ENCODE data around the gene RPUSD1.
"Not testable (repeated sequence)": the region's sequence is repeated elsewhere in the genome, so short reads cannot be mapped to it uniquely, and the experiment has no call there.

The RPUSD1 gene

GRCh38 chr16:764184-764750 is 23.9 kb downstream of the RPUSD1 start:
- DNase-seq, result no peak

GRCh38 chr16:763369-764183 is 24.6 kb downstream of the RPUSD1 start:
- no peak for DNase-seq

- DNase-seq, result no peak
These were observed 25.4 kb downstream of the RPUSD1 start for GRCh38 chr16:762595-763268.

DNA sequence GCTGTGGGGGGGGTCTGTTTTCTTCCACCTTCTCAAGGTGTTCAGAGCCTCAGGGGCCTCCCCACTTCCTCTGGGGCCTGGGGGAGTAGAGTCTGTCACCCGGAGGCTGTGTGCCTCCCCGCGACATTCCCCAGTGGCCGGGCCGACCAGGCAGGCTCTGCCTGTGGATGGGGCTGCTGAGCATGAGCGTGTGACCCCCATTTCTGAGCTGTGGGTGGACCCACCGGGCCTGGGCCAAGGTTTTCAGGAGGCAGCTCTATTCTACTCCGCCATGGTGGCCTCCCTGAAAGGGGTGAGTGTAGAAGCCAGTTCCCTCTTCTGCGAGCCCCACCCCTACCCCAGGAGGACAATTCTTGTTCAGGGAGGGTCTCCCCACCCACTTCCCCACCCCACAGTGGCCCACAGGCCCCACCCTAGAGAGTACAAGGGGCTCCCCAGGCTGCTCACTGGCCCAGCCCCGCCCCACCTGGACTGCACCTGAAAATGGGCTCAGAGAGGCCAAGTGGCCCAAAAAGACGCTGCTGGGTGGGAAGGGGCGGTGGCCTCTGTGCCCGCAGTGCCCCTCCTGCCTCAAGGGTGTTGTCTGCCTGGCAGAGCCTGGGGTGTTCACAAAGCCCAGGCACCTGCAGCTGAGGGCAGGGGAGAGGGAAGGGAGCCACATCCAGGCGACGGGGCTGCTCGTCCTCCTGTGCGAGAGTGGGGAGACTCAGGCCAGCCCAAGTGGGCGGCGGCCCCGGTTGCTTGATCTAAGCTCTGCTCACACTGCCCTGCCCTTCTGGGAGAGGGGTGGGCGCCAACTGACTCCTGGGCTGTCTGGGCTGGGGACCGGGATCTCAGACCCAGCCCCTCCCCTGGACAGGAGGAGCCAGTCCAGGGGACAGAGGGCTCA is 26.3 kb downstream of the RPUSD1 start:
- no peak for DNase-seq

DNA sequence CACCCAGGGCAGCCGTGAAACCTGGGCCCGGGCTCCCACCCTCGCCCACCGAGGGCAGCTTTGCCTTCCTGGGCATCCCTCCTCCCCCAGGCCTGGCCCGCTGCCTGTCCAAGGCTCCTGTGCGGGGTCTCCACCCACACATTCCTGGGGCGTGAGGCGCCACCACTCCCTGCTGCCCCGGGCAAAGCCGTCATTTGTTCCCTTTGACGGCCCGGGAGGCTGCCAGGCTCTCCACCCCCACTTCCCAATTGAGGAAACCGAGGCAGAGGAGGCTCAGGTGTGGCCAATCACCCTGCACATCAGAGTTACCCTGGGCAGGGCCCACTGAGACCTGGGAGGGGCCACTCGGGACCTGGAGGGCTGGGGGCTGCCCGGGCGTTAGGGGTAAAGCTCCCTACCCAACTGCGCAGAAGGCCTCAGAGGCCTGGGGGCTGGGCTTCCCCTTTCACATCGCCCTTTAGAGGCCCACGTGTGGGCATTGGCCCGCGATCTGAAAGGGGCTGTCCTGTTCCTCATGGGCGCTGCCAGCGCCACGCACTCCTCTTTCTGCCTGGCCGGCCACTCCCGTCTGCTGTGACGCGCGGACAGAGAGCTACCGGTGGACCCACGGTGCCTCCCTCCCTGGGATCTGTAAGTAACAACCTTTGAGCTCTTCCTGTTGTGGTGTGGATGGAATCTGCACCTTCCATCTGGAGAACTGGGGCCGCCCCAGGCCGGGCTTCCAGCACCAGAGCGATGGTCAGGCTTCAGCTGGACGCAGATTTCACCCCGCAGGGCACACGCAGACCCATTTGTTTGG is 27.4 kb downstream of the RPUSD1 start, which contains the start of gene MSLN:
Gene MSLN, plus strand, starts transcription at position 190 of the 799 bp plus-strand sequence. CDS start 1,947 bp downstream, outside the sequence.
- DNase-seq, result no peak

DNA sequence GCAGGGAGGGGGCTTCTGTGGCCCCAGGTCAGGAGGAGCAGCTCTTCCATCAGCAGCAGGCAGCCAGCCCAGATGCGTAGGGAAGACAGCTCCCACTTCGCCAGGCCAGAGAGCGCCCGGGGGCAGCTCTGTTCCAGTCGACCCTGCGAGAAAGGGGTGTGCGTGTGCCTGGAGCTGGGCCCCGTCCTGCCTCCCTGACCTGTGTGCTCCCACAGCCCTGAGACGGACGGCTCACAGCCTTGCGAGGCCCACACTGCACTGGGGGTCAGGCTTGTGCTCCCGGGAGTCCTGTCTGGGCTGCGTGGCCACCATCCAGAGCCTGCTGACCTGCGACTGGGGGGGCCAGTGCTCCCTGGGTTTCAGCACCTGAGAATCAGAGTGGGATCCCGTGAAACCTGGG is 28.1 kb downstream of the RPUSD1 start:
- no peak for DNase-seq

DNA sequence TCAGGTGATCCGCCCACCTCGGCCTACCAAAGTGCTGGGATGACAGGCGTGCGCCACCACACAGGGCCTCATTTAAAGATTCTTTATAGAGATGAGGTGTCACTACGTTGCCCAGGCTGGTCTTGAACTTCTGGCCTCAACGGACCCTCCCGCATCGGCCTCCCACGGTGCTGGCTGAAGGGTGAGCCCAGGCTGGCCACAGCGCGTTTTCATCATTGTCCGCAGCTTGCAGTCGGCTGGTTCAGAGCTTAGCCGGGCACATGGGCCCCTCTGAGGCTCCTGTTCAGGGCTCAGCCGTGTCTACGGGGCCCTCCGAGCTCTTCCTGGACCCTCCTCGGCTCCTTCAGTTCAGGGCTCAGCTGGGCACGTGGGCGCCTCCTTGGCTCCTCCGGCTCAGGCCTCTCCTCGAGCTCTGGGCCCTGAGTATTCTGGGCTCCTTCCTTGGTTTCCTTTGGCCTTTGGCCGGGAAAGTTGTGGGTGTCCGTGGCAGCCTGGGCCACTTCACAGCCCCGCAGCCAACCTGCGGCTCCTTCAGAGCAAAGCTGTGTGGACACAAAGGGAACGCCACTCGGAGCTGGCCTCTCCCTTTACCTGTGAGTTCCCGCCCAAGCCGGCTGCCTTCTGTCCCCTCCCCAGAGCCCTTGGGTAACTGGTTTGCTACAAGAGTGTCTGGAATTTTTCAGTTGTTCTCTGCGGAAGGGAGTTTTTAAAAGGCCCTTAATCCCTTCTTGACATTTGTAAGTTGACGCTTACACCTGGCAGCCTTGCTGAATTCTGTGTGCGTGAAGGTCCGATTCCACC is 28.9 kb downstream of the RPUSD1 start:
- no peak for DNase-seq

GRCh38 chr16:756428-756827 is 31.8 kb downstream of the RPUSD1 start:
- DNase-seq, result no peak

- peak; percentile 49 for DNase-seq
These were observed 33.5 kb downstream of the RPUSD1 start for GRCh38 chr16:754656-755055.

- not testable (repeated sequence) for DNase-seq
These were observed 34.0 kb downstream of the RPUSD1 start for GRCh38 chr16:754121-754607.

DNA sequence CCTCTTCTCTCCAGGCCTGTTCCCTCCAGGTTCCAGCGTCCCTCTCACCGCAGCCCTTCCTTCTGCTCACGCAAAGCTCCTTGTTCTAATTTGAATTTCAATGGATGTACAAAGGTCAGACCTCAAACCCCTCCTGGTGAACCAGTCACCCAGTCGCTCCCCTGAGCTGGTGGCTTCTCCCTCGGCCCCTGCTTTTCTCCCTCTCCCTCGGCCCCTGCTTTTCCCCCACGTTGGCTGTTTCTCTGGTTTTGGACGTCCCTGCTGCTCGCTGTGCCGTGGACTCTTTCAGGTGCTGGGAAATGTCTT is 36.2 kb downstream of the RPUSD1 start:
- DNase-seq, result no peak

GRCh38 chr16:751152-752006 is 36.8 kb downstream of the RPUSD1 start:
- DNase-seq, result no peak

- no peak for DNase-seq
These were observed 37.7 kb downstream of the RPUSD1 start for GRCh38 chr16:750485-750884.

DNA sequence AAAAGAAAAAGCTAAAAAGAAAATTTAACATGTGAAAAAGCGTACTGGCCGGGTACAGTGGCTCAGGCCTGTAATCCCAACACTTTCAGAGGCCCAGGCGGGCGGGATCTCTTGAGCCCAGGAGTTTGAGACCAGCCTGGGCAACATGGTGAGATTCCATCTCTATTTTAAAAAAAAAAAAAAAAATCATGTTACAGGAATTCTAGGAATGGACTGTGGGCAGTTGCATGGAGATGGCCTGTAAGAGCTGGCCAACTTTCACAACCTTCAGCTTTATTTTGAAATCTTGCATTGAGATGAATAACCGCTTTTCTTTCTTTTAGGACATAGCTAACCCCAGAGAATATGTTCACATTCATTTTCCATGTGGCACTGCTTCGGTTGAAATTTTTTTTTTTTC is 39.2 kb downstream of the RPUSD1 start:
- DNase-seq, result no peak

DNA sequence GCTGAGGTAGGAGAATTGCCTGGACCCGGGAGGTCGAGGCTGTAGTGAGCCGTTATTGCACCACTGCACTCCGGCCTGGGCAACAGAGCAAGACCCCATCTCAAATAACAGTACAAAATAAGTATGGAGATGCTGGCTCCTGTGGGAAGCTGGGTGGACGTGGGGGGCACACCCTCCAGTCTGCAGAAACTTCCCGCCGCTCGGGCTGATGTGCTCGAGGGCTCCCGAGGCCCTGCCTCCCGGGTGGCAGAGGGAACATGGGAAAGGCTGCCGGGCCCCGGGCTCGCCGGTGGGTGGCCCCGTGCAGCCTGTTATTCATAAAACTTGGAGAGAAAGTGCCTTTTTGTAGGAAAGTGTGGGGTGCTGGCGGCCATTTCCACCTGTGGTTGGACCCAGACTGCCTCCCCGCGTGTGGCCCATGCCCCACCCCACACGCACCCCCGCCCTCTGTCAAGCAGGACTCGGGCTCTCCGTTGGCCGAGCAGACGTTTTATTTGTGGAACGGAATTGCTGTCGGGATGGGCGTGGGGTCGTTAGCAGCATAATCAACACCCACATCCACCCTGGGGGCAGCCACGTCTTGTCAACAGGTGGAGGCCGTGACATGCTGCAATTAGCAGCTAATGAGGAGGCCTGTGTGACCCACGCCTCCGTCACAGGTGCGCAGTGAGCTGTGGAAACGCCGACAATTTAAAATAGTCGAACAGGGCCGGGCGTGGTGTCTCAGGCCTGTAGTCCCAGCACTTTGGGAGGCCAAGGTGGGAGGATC is 40.0 kb downstream of the RPUSD1 start:
- DNase-seq, result no peak

DNA sequence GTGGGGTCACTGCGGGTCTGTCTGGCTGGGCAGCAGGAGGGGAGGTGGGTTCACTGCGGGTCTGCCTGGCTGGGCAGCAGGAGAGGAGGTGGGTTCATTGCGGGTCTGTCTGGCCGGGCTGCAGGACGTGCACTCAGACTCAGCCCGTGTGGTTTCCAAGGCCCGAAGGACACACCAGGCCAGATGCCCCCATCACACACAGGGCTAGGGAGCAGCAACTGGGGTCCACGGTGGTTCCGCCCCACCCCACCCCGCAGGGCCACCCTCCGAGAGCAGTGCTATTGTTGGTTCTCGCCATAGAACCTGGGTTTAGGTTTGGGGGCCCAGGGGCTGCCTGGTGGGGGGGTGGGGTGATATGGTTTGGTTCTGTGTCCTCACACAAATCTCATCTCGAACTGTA is 41.5 kb downstream of the RPUSD1 start:
- no peak for DNase-seq

DNA sequence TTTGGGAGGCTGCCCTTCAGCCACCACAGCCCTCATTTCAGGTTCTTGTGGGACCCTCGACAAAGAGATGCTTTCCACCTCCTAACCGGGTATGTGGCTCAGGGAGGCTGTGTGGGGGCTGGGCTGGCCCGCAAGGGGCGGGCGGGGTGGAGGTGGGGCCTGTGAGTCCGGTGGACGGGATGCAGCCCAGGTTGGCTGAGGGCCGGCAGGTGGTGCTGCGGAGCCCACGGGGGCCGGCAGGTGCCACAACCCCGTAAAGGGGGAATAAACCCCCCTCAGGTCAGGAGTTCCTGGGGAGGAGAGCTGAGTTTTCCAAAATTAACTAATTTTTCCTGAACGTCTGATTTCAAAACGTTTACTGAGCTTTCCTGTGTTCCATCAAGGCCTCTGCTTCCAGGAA is 42.4 kb downstream of the RPUSD1 start:
- peak; percentile 54 for DNase-seq

- no peak for DNase-seq
These were observed 44.2 kb downstream of the RPUSD1 start for GRCh38 chr16:743794-744500.

DNA sequence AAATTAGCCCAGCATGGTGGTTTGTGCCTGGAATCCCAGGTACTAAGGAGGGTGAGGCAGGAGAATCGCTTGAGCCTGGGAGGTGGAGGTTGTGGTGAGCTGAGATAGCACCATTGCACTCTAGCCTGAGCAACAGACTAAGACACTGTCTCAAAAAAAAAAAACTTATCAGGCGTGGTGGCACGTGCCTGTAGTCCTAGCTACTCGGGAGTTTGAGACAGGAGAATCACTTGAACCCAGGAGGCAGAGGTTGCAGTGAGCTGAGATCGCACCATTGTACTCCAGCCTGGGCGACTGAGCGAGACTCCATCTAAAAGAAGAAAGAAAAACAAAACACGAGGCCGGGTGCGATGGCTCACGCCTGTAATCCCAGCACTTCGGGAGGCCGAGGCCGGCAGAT is 45.3 kb downstream of the RPUSD1 start:
- DNase-seq, result not testable (repeated sequence)

Data from hematopoietic multipotent progenitor cell treated with erythropoietin and hydrocortisone succinate and interleukin-3 and kit ligand, for 4 days (in vitro differentiated cells).